Heart left ventricle (tissue), 16 donors: Measurements from ENCODE around the gene FYN. TPM values are rescaled to one million over a fixed set of nuclear protein-coding genes. Genes with fewer than 3 reads are reported as not detected.
"Not testable (repeated sequence)": the region's sequence is repeated elsewhere in the genome, so short reads cannot be mapped to it uniquely, and the experiment has no call there.

Source experiments
- ATAC-seq, 4 donors: fragments of 200-7000 bp; cut with Tn5 transposase; one replicate each; pipeline ENCODE4 v1.9.1; 2020 to 2022; ENCODE audit warnings: moderate library complexity in 4 of 4, mild to moderate bottlenecking in 3 of 4, moderate number of reproducible peaks in 1 of 4
- DNase-seq, 5 donors: peaks; one replicate each; pipeline ENCODE4 v3.0.0-alpha.2; 2020
- H3K27ac ChIP-seq, 12 donors: fragments of 200-600 bp; sonication (generic) in 4 of 12; one replicate each; pipeline versions ENCODE4 v1.5.0 to v1.8.0; 2016 to 2022; ENCODE audit warnings: mild to moderate bottlenecking in 2 of 12
- H3K27me3 ChIP-seq, 9 donors: fragments of 200-600 bp; sonication (generic) in 2 of 9; one replicate each; pipeline versions ENCODE4 v1.5.1 to v1.8.0; 2016 to 2022; ENCODE audit warnings: mild to moderate bottlenecking in 3 of 9
- H3K36me3 ChIP-seq, 9 donors: fragments of 200-600 bp; sonication (generic) in 2 of 9; one replicate each; pipeline versions ENCODE4 v1.5.0 to v1.8.0; 2018 to 2022; ENCODE audit warnings: mild to moderate bottlenecking in 2 of 9
- H3K4me1 ChIP-seq, 12 donors: fragments of 200-600 bp; sonication (generic) in 4 of 12; one replicate each; pipeline versions ENCODE4 v1.5.0 to v1.8.0; 2016 to 2022; ENCODE audit warnings: mild to moderate bottlenecking in 3 of 12
- H3K4me3 ChIP-seq, 12 donors: fragments of 200-600 bp; sonication (generic) in 4 of 12; one replicate each; pipeline versions ENCODE4 v1.5.0 to v1.8.0; 2017 to 2022; ENCODE audit warnings: mild to moderate bottlenecking in 9 of 12, moderate library complexity in 4 of 12
- H3K9me3 ChIP-seq, 12 donors: fragments of 200-600 bp; sonication (generic) in 4 of 12; one replicate each; pipeline versions ENCODE4 v1.5.0 to v1.8.0; 2016 to 2022; ENCODE audit warnings: mild to moderate bottlenecking in 1 of 12
- CTCF ChIP-seq, 12 donors: fragments of 200-600 bp; sonication (generic) in 4 of 12; IDR thresholded peaks; one replicate each; pipeline versions ENCODE4 v1.5.0 to v1.8.0; 2018 to 2022; ENCODE audit warnings: antibody characterized with exemption in 12 of 12, mild to moderate bottlenecking in 5 of 12
- POLR2A ChIP-seq, 2 donors: fragments of 450-650 bp; IDR thresholded peaks; one replicate each; pipeline ENCODE4 v1.6.1; 2017; ENCODE audit warnings: antibody characterized with exemption in 2 of 2, mild to moderate bottlenecking in 2 of 2, moderate library complexity in 2 of 2
- WGBS, 4 donors: extraction: QIAGEN DNeasy Blood & Tissue Kit in 2 of 4; methylation state at CpG; one replicate each; pipeline versions ENCODE4 v1.1.5 to v1.1.7; 2013 to 2018; 5-methylcytosine and 5-hydroxymethylcytosine counted together
- intact Hi-C, 10 donors: fragments of 100-400 bp; cut with DNase I; formaldehyde crosslinking; loops; one replicate each; pipeline versions ENCODE4 v1.11.1 to v1.14.2; 2022
- polyA plus RNA-seq, 2 donors: library from polyadenylated mRNA; stranded (reverse); fragments of 200-250 nt; gene quantifications; one replicate each; pipeline ENCODE4 v1.2.3, GENCODE V29; 2013
- total RNA-seq, 9 donors: library from RNA; depleted of rRNA in 2 of 9; stranded (reverse); fragments of >200 nt in 2 of 9; fragmentation: NEBNext Ultra II Directional in 3 of 9; extraction: Animal tissue kit (Norgen Biotek cat#: 25700) in 3 of 9; gene quantifications; one replicate each; pipeline versions ENCODE4 v1.1.0 to v1.2.4, GENCODE V29; 2016 to 2023
- donor health status: ischemic (EF 13 %, LVEDD 7.1; RV severe dilation, severe dysfunction).
- donor health status: healthy with polysubstance abuse.
- donor health status: DM: no; HTN: yes; CAD: no.
- donor health status: DM: no; HTN: no; CAD: no.
- donor health status: ischemic (EF 25% LVEDD 6.9; RV normal size, moderate dysfunction).
- donor health status: ischemic (EF 25% LVEDD 5.7; RV mildly dilated, moderate dysfunction).
- donor health status: healthy.
- donor health status: DM: yes; HTN: yes; CAD: no.
- donor health status: ischemic (EF 35%, LVEDD 5.7; RV mildly dilated, moderate dysfunction).
- donor health status: nonischemic (EF 11% LVEDD 7.7; RV severe dilation, severe dysfunction).
- donor health status: DM: yes; HTN: yes; CAD: no.
- donor health status: PGD.
- donor health status: ischemic (EF 29% LVEDD 5.4; RV normal size, mild dysfunction).
- donor health status: nonischemic (EF 23%, LVEDD 6.1; RV moderate dilation, normal function).

FYN gene
- total and polyA plus RNA-seq, 11 donors: 14.7 to 72.4 (median 52.3) TPM

DNA sequence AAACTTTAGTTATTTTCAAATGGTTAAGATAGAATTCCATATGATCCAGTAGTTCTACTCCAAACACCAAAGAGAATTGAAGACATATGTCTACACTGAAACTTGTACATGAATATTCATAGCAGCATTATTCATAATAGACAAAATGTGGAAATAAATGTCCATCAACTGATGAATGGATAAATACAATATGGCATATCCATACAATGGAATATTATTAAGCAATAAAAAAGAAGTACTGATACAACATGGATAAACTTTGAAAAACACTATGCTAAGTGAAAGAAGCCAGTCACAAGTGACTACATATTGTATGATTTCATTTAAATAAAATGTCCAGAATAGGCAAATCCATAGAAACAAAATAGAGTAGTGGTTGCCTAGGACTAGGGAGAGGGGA, 234.0 kb downstream of the FYN start:
- H3K9me3 ChIP-seq: no peaks in the 10 kb centered on the region
- no peak overlapping the region for H3K27ac ChIP-seq
- no peaks in the 10 kb centered on the region for H3K36me3 ChIP-seq
- no peak overlapping the region for H3K4me3 ChIP-seq
- intact Hi-C loops: no loop called here
- DNase-seq (no peak), ATAC-seq (no peak)
- peaks cover 0 to 10% (median 0%) of the 10 kb centered on the region in 12 donors for H3K4me1 ChIP-seq
- H3K27me3 ChIP-seq: no peaks in the 10 kb centered on the region
- no peak for TF ChIP-seq CTCF (IDR thresholded peaks at IDR 0.05)
- TF ChIP-seq POLR2A (IDR thresholded peaks at IDR 0.05): no peak

DNA sequence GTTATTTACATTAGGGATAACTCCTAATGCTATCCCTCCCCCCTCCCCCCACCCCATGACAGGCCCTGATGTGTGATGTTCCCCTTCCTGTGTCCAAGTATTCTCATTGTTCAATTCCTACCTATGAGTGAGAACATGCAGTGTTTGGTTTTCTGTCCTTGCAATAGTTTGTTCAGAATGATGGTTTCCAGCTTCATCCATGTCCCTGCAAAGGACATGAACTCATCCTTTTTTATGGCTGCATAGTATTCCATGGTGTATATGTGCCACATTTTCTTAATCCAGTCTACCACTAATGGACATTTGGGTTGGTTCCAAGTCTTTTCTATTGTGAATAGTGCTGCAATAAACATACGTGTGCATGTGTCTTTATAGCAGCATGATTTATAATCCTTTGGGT, 238.3 kb downstream of the FYN start:
- H3K36me3 ChIP-seq, H3K4me1 ChIP-seq, DNase-seq, ATAC-seq, H3K27me3 ChIP-seq, H3K27ac ChIP-seq, H3K9me3 ChIP-seq, intact Hi-C loops, H3K4me3 ChIP-seq: not testable (repeated sequence)
- WGBS, 4 donors: 81 to 94% (median 93%) methylated on average over 1 of the region's 1 CpG

DNA sequence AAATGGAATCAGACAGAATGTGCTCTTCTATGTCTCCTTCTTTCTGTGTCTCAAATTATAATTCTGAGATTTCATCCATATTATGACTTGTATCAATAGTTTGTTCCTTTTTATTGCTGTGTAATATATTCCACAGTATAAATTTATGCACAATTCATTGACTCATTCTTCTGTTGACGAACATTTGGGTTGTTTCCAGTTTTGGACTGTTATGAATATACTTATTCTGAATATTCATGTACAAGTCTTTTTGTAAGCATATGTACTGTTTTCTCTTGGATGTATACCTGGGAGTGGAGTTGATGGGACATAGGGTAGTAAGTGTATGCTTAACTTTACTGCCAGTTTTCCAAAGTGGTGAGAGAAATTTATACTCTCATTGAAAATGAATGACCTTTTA, 239.4 kb downstream of the FYN start:
- Histone ChIP-seq H3K27me3 (no peaks in the 10 kb centered on the region), H3K4me3 (no peak overlapping the region), H3K9me3 (peaks cover 0 to 6% (median 0%) of the 10 kb centered on the region in 12 donors), H3K4me1 (peaks cover 0 to 3% (median 2%) of the 10 kb centered on the region in 12 donors), H3K36me3 (no peaks in the 10 kb centered on the region), H3K27ac (no peak overlapping the region)
- intact Hi-C loops: no loop called here
- ATAC-seq: no peak
- TF ChIP-seq POLR2A (IDR thresholded peaks at IDR 0.05) (no peak), CTCF (IDR thresholded peaks at IDR 0.05) (no peak)
- no peak for DNase-seq
- WGBS, 4 donors: 78 to 91% (median 82%) methylated on average over 1 of the region's 1 CpG

GRCh38 chr6:111632468-111633247, 240.6 kb downstream of the FYN start:
- ATAC-seq: no peak
- H3K27ac ChIP-seq: no peak overlapping the region
- H3K4me1 ChIP-seq: peaks cover 0 to 14% (median 10%) of the 10 kb centered on the region in 12 donors
- no peaks in the 10 kb centered on the region for H3K36me3 ChIP-seq
- H3K9me3 ChIP-seq: peaks cover 0 to 6% (median 0%) of the 10 kb centered on the region in 12 donors
- no peak for TF ChIP-seq CTCF (IDR thresholded peaks at IDR 0.05)
- TF ChIP-seq POLR2A (IDR thresholded peaks at IDR 0.05): no peak
- no peaks in the 10 kb centered on the region for H3K27me3 ChIP-seq
- no peak for DNase-seq
- intact Hi-C loops: no loop called here
- WGBS, 4 donors: 75 to 84% (median 78%) methylated on average over 4 of the region's 4 CpGs
- H3K4me3 ChIP-seq: no peak overlapping the region
